Neutrophil (primary cell): Measurements from ENCODE around the gene GLRA1.

Experiments
- H3K27ac ChIP-seq: fragments of 200-600 bp; sonication (generic); 2 replicates; pipeline ENCODE4 v1.5.1; 2016; ENCODE audit warnings: mild to moderate bottlenecking, moderate library complexity
- H3K27me3 ChIP-seq: fragments of 200-600 bp; sonication (generic); 2 replicates; pipeline ENCODE4 v1.6.0; 2016; ENCODE audit warnings: mild to moderate bottlenecking
- H3K36me3 ChIP-seq: fragments of 200-600 bp; sonication (generic); 2 replicates; pipeline ENCODE4 v1.5.1; 2017
- H3K4me1 ChIP-seq, 2 experiments: fragments of 200-600 bp in 1 of 2; sonication (generic) in 1 of 2; 1 replicate in 1 of 2; 2 replicates in 1 of 2; pipeline versions ENCODE4 v1.5.1 to v1.6.1; 2013 to 2016; ENCODE audit warnings: low read depth in 1 of 2, low read length in 1 of 2, mild to moderate bottlenecking in 1 of 2, moderate library complexity in 1 of 2; ENCODE audit not compliant: control insufficient read depth in 1 of 2, insufficient read depth in 1 of 2
- H3K4me3 ChIP-seq, 2 experiments: fragments of 200-600 bp in 1 of 2; sonication (generic) in 1 of 2; 1 replicate in 1 of 2; 2 replicates in 1 of 2; pipeline ENCODE4 v1.5.1; 2013 to 2016; ENCODE audit warnings: low read depth in 1 of 2, low read length in 1 of 2, mild to moderate bottlenecking in 1 of 2, moderate library complexity in 1 of 2
- H3K9me3 ChIP-seq: fragments of 200-600 bp; sonication (generic); 2 replicates; pipeline ENCODE4 v1.5.1; 2016
- CTCF ChIP-seq: fragments of 200-600 bp; sonication (generic); IDR thresholded peaks from 2 replicates; pipeline ENCODE4 v1.5.1; 2016; ENCODE audit warnings: antibody characterized with exemption

The GLRA1 gene

DNA sequence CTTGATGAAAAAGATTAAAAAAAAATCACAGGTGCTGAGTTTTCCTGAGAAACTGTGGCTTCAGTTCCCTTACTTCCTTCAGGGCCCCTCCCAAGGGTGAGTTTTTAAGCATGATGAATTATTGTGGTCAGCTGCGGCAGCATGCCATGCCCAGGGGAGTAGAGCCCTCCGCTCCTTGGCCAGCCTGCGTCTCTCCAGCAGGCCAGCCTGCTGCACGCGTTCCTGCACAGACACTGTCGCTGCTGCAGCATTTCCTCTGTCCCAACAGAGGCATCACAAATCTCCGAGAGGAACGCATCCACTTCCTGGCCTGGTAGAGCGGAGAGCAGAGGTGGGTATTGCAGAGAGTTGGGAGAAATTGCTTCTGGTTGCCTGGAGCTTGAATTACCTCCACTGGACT, 26.1 kb upstream of the GLRA1 start:
- no peak overlapping the region for H3K4me3 ChIP-seq

GRCh38 chr5:151949701-151950308, 25.2 kb upstream of the GLRA1 start:
- H3K4me3 ChIP-seq, result no peak overlapping the region
- H3K9me3 ChIP-seq, result no peaks in the 10 kb centered on the region
- H3K27ac ChIP-seq, result no peak overlapping the region
- H3K27me3 ChIP-seq, result no peaks in the 10 kb centered on the region
- H3K36me3 ChIP-seq, result no peaks in the 10 kb centered on the region
- H3K4me1 ChIP-seq, result no peaks in the 10 kb centered on the region
- TF ChIP-seq CTCF, result no peak

More for the DNA sequence above, 26.1 kb upstream of the GLRA1 start:
- no peak for TF ChIP-seq CTCF
- Histone ChIP-seq H3K9me3 (no peaks in the 10 kb centered on the region), H3K27me3 (no peaks in the 10 kb centered on the region), H3K36me3 (no peaks in the 10 kb centered on the region), H3K4me1 (no peaks in the 10 kb centered on the region), H3K27ac (no peak overlapping the region)

DNA sequence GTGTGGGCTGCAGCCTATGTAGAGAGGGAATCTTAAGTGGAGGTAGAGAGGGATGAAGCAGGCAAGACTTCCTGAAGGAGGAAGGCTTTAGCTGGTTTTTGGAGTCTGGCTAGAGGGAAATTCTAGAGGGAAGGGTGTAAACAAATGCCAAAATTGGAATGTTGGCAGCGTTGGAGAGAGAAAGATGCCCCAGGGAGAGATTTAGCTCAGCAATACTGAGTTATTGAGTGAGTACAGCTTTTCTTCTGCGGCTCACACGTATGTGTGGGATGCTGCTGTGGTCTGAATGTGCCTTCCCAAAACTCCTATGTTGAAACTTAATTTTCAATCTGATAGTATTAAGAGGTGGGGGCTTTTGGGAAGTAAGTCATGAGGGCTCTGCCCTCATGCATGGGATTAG, 24.5 kb upstream of the GLRA1 start:
- Histone ChIP-seq H3K27ac (no peak overlapping the region), H3K27me3 (no peaks in the 10 kb centered on the region), H3K4me1 (no peaks in the 10 kb centered on the region), H3K36me3 (no peaks in the 10 kb centered on the region), H3K9me3 (no peaks in the 10 kb centered on the region), H3K4me3 (no peak overlapping the region)
- no peak for TF ChIP-seq CTCF

GRCh38 chr5:151947931-151948608, 23.4 kb upstream of the GLRA1 start:
- no peak overlapping the region for H3K4me3 ChIP-seq

DNA sequence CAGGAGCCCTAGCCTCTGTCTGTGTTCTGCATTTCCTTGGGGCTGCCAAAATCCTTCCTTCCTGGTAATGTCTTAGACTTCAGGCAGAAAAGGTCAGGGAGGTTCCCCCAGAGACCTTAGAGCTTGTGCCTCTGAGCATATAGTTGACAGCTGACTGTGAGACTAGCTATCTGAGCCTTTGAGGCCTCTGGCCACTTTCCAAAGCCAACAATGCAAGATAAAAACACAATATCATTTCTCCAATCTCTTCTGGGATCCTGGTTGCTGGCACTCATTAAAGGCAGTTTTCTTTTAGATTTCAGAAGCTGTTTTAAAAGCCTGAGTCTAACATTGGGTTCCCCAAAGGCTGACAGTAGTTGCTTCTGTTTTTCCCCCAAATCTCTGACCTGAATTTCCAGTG, 13.2 kb upstream of the GLRA1 start:
- H3K4me1 ChIP-seq, result no peaks in the 10 kb centered on the region
- H3K4me3 ChIP-seq, result no peak overlapping the region
- no peaks in the 10 kb centered on the region for H3K9me3 ChIP-seq
- H3K36me3 ChIP-seq, result no peaks in the 10 kb centered on the region
- H3K27ac ChIP-seq, result no peak overlapping the region
- TF ChIP-seq CTCF, result no peak
- H3K27me3 ChIP-seq, result no peaks in the 10 kb centered on the region

More at GRCh38 chr5:151947931-151948608, 23.4 kb upstream of the GLRA1 start:
- no peaks in the 10 kb centered on the region for H3K4me1 ChIP-seq
- no peaks in the 10 kb centered on the region for H3K27me3 ChIP-seq
- no peak for TF ChIP-seq CTCF
- H3K27ac ChIP-seq, result no peak overlapping the region
- H3K36me3 ChIP-seq, result no peaks in the 10 kb centered on the region
- no peaks in the 10 kb centered on the region for H3K9me3 ChIP-seq
